Mesangial cell (primary cell): Measurements from ENCODE around the gene APOBEC3H. TPM values are rescaled to one million over a fixed set of nuclear protein-coding genes. Genes with fewer than 3 reads are reported as not detected.

Source experiments
- total RNA-seq: library from RNA; depleted of rRNA; stranded (reverse); fragments of >200 nt; gene quantifications from 2 replicates; pipeline ENCODE4 v1.2.3, GENCODE V29; 2015

Gene APOBEC3H
- total RNA-seq = not detected in 2 replicates

GRCh38 chr22:39097098-39098020 is at the start of gene APOBEC3H:
APOBEC3H (plus strand) TSS chr22:39097244; CDS start chr22:39100279, 3,035 bp downstream.

GRCh38 chr22:39077026-39077840 is 19.8 kb upstream of the APOBEC3H start, which contains the start of gene APOBEC3G:
APOBEC3G (plus strand) TSS chr22:39077275; CDS start chr22:39077362, 87 bp downstream.

GRCh38 chr22:39152511-39153219 is 55.6 kb downstream of the APOBEC3H start, which contains the start of gene CBX7:
CBX7 (minus strand) TSS chr22:39152680; CDS start chr22:39152444, 236 bp downstream.

Other genes starting within 250 kb of the APOBEC3H start
- gene CBX6, start 225.0 kb upstream of the APOBEC3H start, total RNA-seq = 46.4 and 76.9 TPM in 2 replicates
- gene APOBEC3A, start 139.6 kb upstream of the APOBEC3H start, total RNA-seq = not detected in 2 replicates
- 1.3 and 32.9 TPM in 2 replicates for gene APOBEC3B, start 114.9 kb upstream of the APOBEC3H start, total RNA-seq
- 19.2 and 22.6 TPM in 2 replicates for gene APOBEC3C, start 83.0 kb upstream of the APOBEC3H start, total RNA-seq
- 0.49 and 1.1 TPM in 2 replicates for gene APOBEC3D, start 76.1 kb upstream of the APOBEC3H start, total RNA-seq
- gene APOBEC3F, start 56.4 kb upstream of the APOBEC3H start, total RNA-seq = 4.6 and 8.9 TPM in 2 replicates
- gene APOBEC3G, start 20.0 kb upstream of the APOBEC3H start, total RNA-seq = 1.6 and 10.9 TPM in 2 replicates
- 0.49 and 4.1 TPM in 2 replicates for gene CBX7, start 55.4 kb downstream of the APOBEC3H start, total RNA-seq
- 38.3 and 48.2 TPM in 2 replicates for gene PDGFB, start 147.7 kb downstream of the APOBEC3H start, total RNA-seq
- gene RPL3, start 222.4 kb downstream of the APOBEC3H start, total RNA-seq = 2,016 and 2,592 TPM in 2 replicates